ENCODE data around the gene CNTN4.

DNA sequence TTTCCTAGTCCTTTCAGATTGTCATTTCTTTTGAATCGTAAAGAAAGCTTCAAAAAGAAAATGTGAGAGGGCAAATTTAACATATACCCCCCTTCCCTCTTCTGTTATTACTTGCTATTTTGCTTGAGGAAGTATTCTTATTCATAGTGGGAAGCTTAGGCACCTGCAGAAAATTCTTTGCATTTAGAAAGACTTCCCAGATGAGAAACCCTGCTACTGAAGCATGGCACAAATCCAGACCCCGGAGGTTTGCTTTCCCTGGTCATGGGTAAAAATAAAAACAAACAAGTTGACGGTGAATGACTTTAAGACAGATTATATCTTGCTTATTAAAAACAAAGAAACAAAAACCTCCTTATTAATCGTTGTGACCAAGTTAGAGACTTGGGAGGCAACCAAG lies 917.6 kb downstream of the CNTN4 start:
- TF ChIP-seq POLR2A (IDR thresholded peaks at IDR 0.05) = no peak
- TF ChIP-seq, protein P1, sequence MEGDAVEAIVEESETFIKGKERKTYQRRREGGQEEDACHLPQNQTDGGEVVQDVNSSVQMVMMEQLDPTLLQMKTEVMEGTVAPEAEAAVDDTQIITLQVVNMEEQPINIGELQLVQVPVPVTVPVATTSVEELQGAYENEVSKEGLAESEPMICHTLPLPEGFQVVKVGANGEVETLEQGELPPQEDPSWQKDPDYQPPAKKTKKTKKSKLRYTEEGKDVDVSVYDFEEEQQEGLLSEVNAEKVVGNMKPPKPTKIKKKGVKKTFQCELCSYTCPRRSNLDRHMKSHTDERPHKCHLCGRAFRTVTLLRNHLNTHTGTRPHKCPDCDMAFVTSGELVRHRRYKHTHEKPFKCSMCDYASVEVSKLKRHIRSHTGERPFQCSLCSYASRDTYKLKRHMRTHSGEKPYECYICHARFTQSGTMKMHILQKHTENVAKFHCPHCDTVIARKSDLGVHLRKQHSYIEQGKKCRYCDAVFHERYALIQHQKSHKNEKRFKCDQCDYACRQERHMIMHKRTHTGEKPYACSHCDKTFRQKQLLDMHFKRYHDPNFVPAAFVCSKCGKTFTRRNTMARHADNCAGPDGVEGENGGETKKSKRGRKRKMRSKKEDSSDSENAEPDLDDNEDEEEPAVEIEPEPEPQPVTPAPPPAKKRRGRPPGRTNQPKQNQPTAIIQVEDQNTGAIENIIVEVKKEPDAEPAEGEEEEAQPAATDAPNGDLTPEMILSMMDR (IDR thresholded peaks at IDR 0.05) = no peak
